ENCODE data around the gene CTNNA3. TPM values are rescaled to one million over a fixed set of nuclear protein-coding genes. Genes with fewer than 3 reads are reported as not detected.

CTNNA3 gene
- total RNA-seq, 1 experiment from 2014 or later: 0.02 TPM

GRCh38 chr10:67609996-67610793 lies 85.8 kb downstream of the CTNNA3 start:
- no peak for DNase-seq (ENCODE audit: unreplicated experiment)
- Mint-ChIP-seq H3K27me3 (ENCODE audit: insufficient read depth, unreplicated experiment) (no peaks in the 10 kb centered on the region), H3K27ac (ENCODE audit: low read depth, unreplicated experiment) (no peak overlapping the region), H3K36me3 (ENCODE audit: insufficient read depth, unreplicated experiment) (peaks cover 7% of the 10 kb centered on the region), H3K4me1 (ENCODE audit: insufficient read depth, unreplicated experiment) (peaks cover 17% of the 10 kb centered on the region), H3K4me3 (ENCODE audit: unreplicated experiment) (no peak overlapping the region), H3K9me3 (ENCODE audit: unreplicated experiment) (no peaks in the 10 kb centered on the region)
- CTCF ChIA-PET: interaction anchor here (0.6 kb wide), 1 partner anchor 237 kb away, joined by 3 read pairs; no protein-coding TSS in a partner anchor
- no TSS peak for BruUV-seq (replicated peaks)
- TF ChIP-seq CTCF (IDR thresholded peaks at IDR 0.05; ENCODE audit: unreplicated experiment): no peak
- intact Hi-C loops (cut with micrococcal nuclease): loop anchor here (10.0 kb wide), 1 partner anchor 155 kb away; no protein-coding TSS in a partner anchor
- POLR2A ChIA-PET: no interaction called here

GRCh38 chr10:67608001-67608400 lies 88.0 kb downstream of the CTNNA3 start:
- BruUV-seq (replicated peaks): no TSS peak
- intact Hi-C loops (cut with micrococcal nuclease): loop anchor here (10.0 kb wide), 1 partner anchor 157 kb away; no protein-coding TSS in a partner anchor
- no peaks in the 10 kb centered on the region for H3K9me3 Mint-ChIP-seq (ENCODE audit: unreplicated experiment)
- H3K27ac Mint-ChIP-seq (ENCODE audit: low read depth, unreplicated experiment): peak overlapping the region; percentile 50
- H3K4me3 Mint-ChIP-seq (ENCODE audit: unreplicated experiment): no peak overlapping the region
- DNase-seq (ENCODE audit: unreplicated experiment): no peak
- no peak for TF ChIP-seq CTCF (IDR thresholded peaks at IDR 0.05; ENCODE audit: unreplicated experiment)
- peaks cover 7% of the 10 kb centered on the region for H3K36me3 Mint-ChIP-seq (ENCODE audit: insufficient read depth, unreplicated experiment)
- peaks cover 17% of the 10 kb centered on the region for H3K4me1 Mint-ChIP-seq (ENCODE audit: insufficient read depth, unreplicated experiment)
- ChIA-PET CTCF (no interaction called here), POLR2A (interaction anchor here (0.6 kb wide), 1 partner anchor 44 kb away, joined by 3 read pairs; no protein-coding TSS in a partner anchor)
- no peaks in the 10 kb centered on the region for H3K27me3 Mint-ChIP-seq (ENCODE audit: insufficient read depth, unreplicated experiment)

- H3K9me3 Mint-ChIP-seq (ENCODE audit: unreplicated experiment): no peaks in the 10 kb centered on the region
- DNase-seq (ENCODE audit: unreplicated experiment): peak; percentile 75
- BruUV-seq (replicated peaks): no TSS peak
- peaks cover 21% of the 10 kb centered on the region for H3K4me1 Mint-ChIP-seq (ENCODE audit: insufficient read depth, unreplicated experiment)
- peaks cover 7% of the 10 kb centered on the region for H3K36me3 Mint-ChIP-seq (ENCODE audit: insufficient read depth, unreplicated experiment)
- ChIA-PET CTCF (no interaction called here), POLR2A (no interaction called here)
- TF ChIP-seq CTCF (IDR thresholded peaks at IDR 0.05; ENCODE audit: unreplicated experiment): no peak
- no peaks in the 10 kb centered on the region for H3K27me3 Mint-ChIP-seq (ENCODE audit: insufficient read depth, unreplicated experiment)
- no peak overlapping the region for H3K4me3 Mint-ChIP-seq (ENCODE audit: unreplicated experiment)
- intact Hi-C loops (cut with micrococcal nuclease): loop anchor here (10.0 kb wide), 1 partner anchor 157 kb away; no protein-coding TSS in a partner anchor
- H3K27ac Mint-ChIP-seq (ENCODE audit: low read depth, unreplicated experiment): peak overlapping the region; percentile 50
Measured at GRCh38 chr10:67607472-67607871, 88.5 kb downstream of the CTNNA3 start.

- Mint-ChIP-seq H3K4me3 (ENCODE audit: unreplicated experiment) (peak overlapping the region; percentile 24), H3K36me3 (ENCODE audit: insufficient read depth, unreplicated experiment) (peaks cover 7% of the 10 kb centered on the region), H3K4me1 (ENCODE audit: insufficient read depth, unreplicated experiment) (peaks cover 30% of the 10 kb centered on the region), H3K9me3 (ENCODE audit: unreplicated experiment) (no peaks in the 10 kb centered on the region), H3K27me3 (ENCODE audit: insufficient read depth, unreplicated experiment) (no peaks in the 10 kb centered on the region), H3K27ac (ENCODE audit: low read depth, unreplicated experiment) (peak overlapping the region; percentile 50)
- intact Hi-C loops (cut with micrococcal nuclease): loop anchor here (10.0 kb wide), 1 partner anchor 158 kb away; no protein-coding TSS in a partner anchor
- CTCF ChIA-PET: interaction anchor here (0.6 kb wide), 1 partner anchor 87 kb away, joined by 3 read pairs; no protein-coding TSS in a partner anchor
- POLR2A ChIA-PET: interaction anchor here (0.7 to 1.8 kb wide), 2 partner anchors 11 to 13 kb away, joined by 4 read pairs; no protein-coding TSS in a partner anchor
- TF ChIP-seq CTCF (IDR thresholded peaks at IDR 0.05; ENCODE audit: unreplicated experiment): no peak
- BruUV-seq (replicated peaks): no TSS peak
- DNase-seq (ENCODE audit: unreplicated experiment): peak; percentile 86
Measured at GRCh38 chr10:67606572-67606971, 89.4 kb downstream of the CTNNA3 start.
